SU-DHL-6 (cell line): Measurements from ENCODE around the gene CELSR2.

Experiments
- CTCF ChIP-seq: fragments of 200-600 bp; sonication (generic); IDR thresholded peaks from one replicate; pipeline ENCODE4 v1.5.1; 2017; ENCODE audit warnings: antibody characterized with exemption, mild to moderate bottlenecking, low read length, moderate library complexity; ENCODE audit not compliant: insufficient read depth, poor library complexity, severe bottlenecking
- EZH2phosphoT487 ChIP-seq: fragments of 200-600 bp; sonication (generic), shearing (Covaris generic); conservative IDR thresholded peaks from 2 replicates; pipeline ENCODE4 v1.6.1; 2018; ENCODE audit warnings: mild to moderate bottlenecking, antibody characterized with exemption, low read length, moderate library complexity, mixed read lengths

GRCh38 chr1:109259674-109260557 lies 10.6 kb downstream of the CELSR2 start:
- TF ChIP-seq EZH2phosphoT487 (no peak), CTCF (no peak)
